ENCODE results near the gene DGKB.

GRCh38 chr7:14822481-14822854 lies 80.1 kb downstream of the DGKB start:
- TF ChIP-seq CTCF (IDR thresholded peaks at IDR 0.05; ENCODE audit: low read length), result no peak
- no peak for TF ChIP-seq EZH2 (optimal IDR thresholded peaks at IDR 0.05; ENCODE audit: low read depth, low read length)

Measured in MM.1S (cell line).